ENCODE results near the gene KRT13.

GRCh38 chr17:41547921-41548843 lies 42.8 kb upstream of the KRT13 start:
- TF ChIP-seq CTCF (IDR thresholded peaks at IDR 0.05; ENCODE audit: low read depth, low read length, poor library complexity, severe bottlenecking): no peak
- TF ChIP-seq EZH2phosphoT487 (IDR thresholded peaks at IDR 0.05; ENCODE audit: borderline replicate concordance, low read length): no peak

Data from DOHH2 (cell line).